GM23338 (cell line): ENCODE measurements around the gene C1orf56. TPM values are rescaled to one million over a fixed set of nuclear protein-coding genes. Genes with fewer than 3 reads are reported as not detected.

Source experiments
- ATAC-seq: fragments of 200-7000 bp; cut with Tn5 transposase; 3 replicates; pipeline ENCODE4 v1.9.1; 2020
- DNase-seq: peaks from one replicate; pipeline ENCODE4 v3.0.0-alpha.2; 2015; ENCODE audit warnings: low spot score
- H2AFZ ChIP-seq: fragments of 200-600 bp; sonication (generic); 2 replicates; pipeline ENCODE4 v1.8.0; 2016; ENCODE audit warnings: antibody characterized with exemption, mild to moderate bottlenecking, moderate library complexity
- H3F3A ChIP-seq: fragments of 200-600 bp; sonication (generic); replicated peaks from 2 replicates; pipeline ENCODE4 v1.8.0; 2017; ENCODE audit warnings: antibody characterized with exemption, mixed run types, low read depth
- H3K27ac ChIP-seq: fragments of 200-600 bp; sonication (generic); 2 replicates; pipeline ENCODE4 v1.6.1; 2016; ENCODE audit warnings: low read depth
- H3K27me3 ChIP-seq: fragments of 200-600 bp; sonication (generic); 2 replicates; pipeline ENCODE4 v1.8.0; 2016; ENCODE audit warnings: mild to moderate bottlenecking, mixed run types, moderate library complexity; ENCODE audit not compliant: insufficient read depth
- H3K36me3 ChIP-seq: fragments of 200-600 bp; sonication (generic); 2 replicates; pipeline ENCODE4 v1.8.0; 2016; ENCODE audit warnings: mild to moderate bottlenecking; ENCODE audit not compliant: insufficient read depth
- H3K4me1 ChIP-seq: fragments of 200-600 bp; sonication (generic); 2 replicates; pipeline ENCODE4 v1.8.0; 2016; ENCODE audit warnings: mild to moderate bottlenecking, moderate library complexity; ENCODE audit not compliant: insufficient read depth
- H3K4me2 ChIP-seq: fragments of 200-600 bp; sonication (generic); 2 replicates; pipeline ENCODE4 v1.7.1; 2017; ENCODE audit warnings: mixed run types
- H3K4me3 ChIP-seq: fragments of 200-600 bp; sonication (generic); 2 replicates; pipeline ENCODE4 v1.6.1; 2016; ENCODE audit warnings: mixed run types
- H3K79me2 ChIP-seq: fragments of 200-600 bp; sonication (generic); replicated peaks from 2 replicates; pipeline ENCODE4 v1.8.0; 2017; ENCODE audit warnings: mild to moderate bottlenecking; ENCODE audit not compliant: insufficient read depth
- H3K9me2 ChIP-seq: fragments of 200-600 bp; sonication (generic); 2 replicates; pipeline ENCODE4 v1.8.0; 2017; ENCODE audit not compliant: insufficient read depth
- H4K20me1 ChIP-seq: fragments of 200-600 bp; sonication (generic); replicated peaks from 2 replicates; pipeline ENCODE4 v1.8.0; 2017; ENCODE audit warnings: mild to moderate bottlenecking; ENCODE audit not compliant: insufficient read depth
- H3K27ac Mint-ChIP-seq: 2 replicates; pipeline ENCODE4 v1.8.0; 2020; ENCODE audit warnings: inconsistent platforms, mild to moderate bottlenecking, moderate library complexity, mixed read lengths
- H3K27me3 Mint-ChIP-seq: 3 replicates; pipeline ENCODE4 v1.8.0; 2022; ENCODE audit warnings: low read depth, mild to moderate bottlenecking, moderate library complexity, mixed read lengths, inconsistent platforms; ENCODE audit not compliant: insufficient read depth, poor library complexity
- H3K36me3 Mint-ChIP-seq: 3 replicates; pipeline ENCODE4 v1.8.0; 2021; ENCODE audit warnings: low read depth, mild to moderate bottlenecking, inconsistent platforms, moderate library complexity, mixed read lengths
- H3K4me1 Mint-ChIP-seq: 3 replicates; pipeline ENCODE4 v1.8.0; 2020; ENCODE audit warnings: mild to moderate bottlenecking, inconsistent platforms, mixed read lengths
- H3K4me3 Mint-ChIP-seq: 3 replicates; pipeline ENCODE4 v1.8.0; 2021; ENCODE audit warnings: moderate library complexity, mild to moderate bottlenecking, inconsistent platforms, mixed read lengths
- H3K9me3 Mint-ChIP-seq: 3 replicates; pipeline ENCODE4 v1.8.0; 2020; ENCODE audit warnings: moderate library complexity, mild to moderate bottlenecking, inconsistent platforms, mixed read lengths
- CREB1 ChIP-seq: fragments of 250-450 bp; sonication (Bioruptor Pico); IDR thresholded peaks from 2 replicates; pipeline ENCODE4 v1.5.0; 2020; ENCODE audit warnings: low read depth, mild to moderate bottlenecking, moderate library complexity
- CTCF ChIP-seq, 2 experiments: fragments of 200-600 bp in 1 of 2; sonication (generic) in 1 of 2; conservative IDR thresholded peaks; 2 replicates each; pipeline versions ENCODE4 v1.5.1 to v1.6.1; 2016 to 2017; ENCODE audit warnings: antibody characterized with exemption in 2 of 2, low read depth in 2 of 2, mild to moderate bottlenecking in 2 of 2, moderate library complexity in 1 of 2
- ETS1 ChIP-seq: IDR thresholded peaks from 2 replicates; pipeline ENCODE4 v1.6.1; 2016; ENCODE audit warnings: antibody characterized with exemption
- EZH2 ChIP-seq: fragments of 200-600 bp; sonication (generic); IDR thresholded peaks from one replicate; pipeline ENCODE4 v1.8.0; 2017; ENCODE audit warnings: antibody characterized with exemption, mild to moderate bottlenecking, low read depth; ENCODE audit not compliant: unreplicated experiment
- EZH2phosphoT487 ChIP-seq: fragments of 200-600 bp; sonication (generic); IDR thresholded peaks from one replicate; pipeline ENCODE4 v1.8.1; 2018; ENCODE audit warnings: antibody characterized with exemption; ENCODE audit not compliant: unreplicated experiment
- JUNB ChIP-seq: IDR thresholded peaks from one replicate; pipeline ENCODE4 v1.6.1; 2016; ENCODE audit warnings: antibody characterized with exemption; ENCODE audit not compliant: unreplicated experiment
- NANOG ChIP-seq: IDR thresholded peaks from 2 replicates; pipeline ENCODE4 v1.6.1; 2016; ENCODE audit warnings: antibody characterized with exemption, borderline replicate concordance
- POLR2AphosphoS5 ChIP-seq: IDR thresholded peaks from 2 replicates; pipeline ENCODE4 v1.6.1; 2016; ENCODE audit warnings: antibody characterized with exemption, low read depth
- STAT1 ChIP-seq: IDR thresholded peaks from one replicate; pipeline ENCODE4 v1.6.1; 2016; ENCODE audit warnings: antibody characterized with exemption; ENCODE audit not compliant: unreplicated experiment
- ZNF114 ChIP-seq: fragments of 250-450 bp; sonication (Bioruptor Pico); IDR thresholded peaks from 2 replicates; pipeline ENCODE4 v1.5.0; 2020; ENCODE audit warnings: mild to moderate bottlenecking, moderate library complexity
- polyA plus RNA-seq: library from polyadenylated mRNA; unstranded; fragments of >200 nt; fragmentation: Nextera tagmentation; extraction: Ambion mirVana; gene quantifications from 2 replicates; pipeline ENCODE4 v1.2.1, GENCODE V29; 2016
- total RNA-seq: library from RNA; depleted of rRNA; stranded (reverse); fragments of >200 nt; shearing (Covaris generic); gene quantifications from 2 replicates; pipeline ENCODE4 v1.2.3, GENCODE V29; 2014

C1orf56 gene
- total and polyA plus RNA-seq, 2 experiments from 2014 or later: 3.9 to 27.8 TPM

- Histone ChIP-seq H3K4me2 (no peak overlapping the region), H3K27ac (peak overlapping the region; percentile 68; the same call in 1 of the 2 replicates), H3F3A (peaks cover 41% of the 10 kb centered on the region), H3K4me3 (no peak overlapping the region), H2AFZ (no peak overlapping the region), H3K79me2 (no peaks in the 10 kb centered on the region), H4K20me1 (peaks cover 11% of the 10 kb centered on the region), H3K36me3 (peaks cover 41% of the 10 kb centered on the region), H3K9me2 (no peaks in the 10 kb centered on the region), H3K4me1 (peaks cover 5% of the 10 kb centered on the region; the same call in 1 of the 2 replicates), H3K27me3 (no peaks in the 10 kb centered on the region)
- no peak overlapping the region for H3K4me3 Mint-ChIP-seq
- H3K36me3 Mint-ChIP-seq: peaks cover 43% of the 10 kb centered on the region
- H3K27ac Mint-ChIP-seq: no peak overlapping the region; the same call in 1 of the 2 replicates
- DNase-seq: no peak
- H3K27me3 Mint-ChIP-seq: peaks cover 8% of the 10 kb centered on the region
- no peak for ATAC-seq
- H3K9me3 Mint-ChIP-seq: no peaks in the 10 kb centered on the region; the same call in 2 of the 3 replicates
- TF ChIP-seq STAT1 (no peak), EZH2phosphoT487 (no peak), JUNB (no peak), EZH2 (no peak), NANOG (no peak), CREB1 (CRISPR knock-in tag) (no peak), ETS1 (no peak), CTCF (conservative IDR thresholded peaks at IDR 0.05; ENCODE audit: low read depth in 2 of 2) (no peak), POLR2AphosphoS5 (no peak; the same call in 1 of the 2 replicates)
- H3K4me1 Mint-ChIP-seq: peaks cover 9% of the 10 kb centered on the region; the same call in 2 of the 3 replicates
Observed at GRCh38 chr1:151050051-151050688, 2.6 kb downstream of the C1orf56 start.

GRCh38 chr1:151051356-151052009 is 3.9 kb downstream of the C1orf56 start:
- Histone ChIP-seq H3K9me2 (no peaks in the 10 kb centered on the region), H3K4me3 (no peak overlapping the region), H3F3A (peaks cover 41% of the 10 kb centered on the region), H3K4me2 (no peak overlapping the region), H3K4me1 (peaks cover 5% of the 10 kb centered on the region; the same call in 1 of the 2 replicates), H3K79me2 (peaks cover 10% of the 10 kb centered on the region), H2AFZ (no peak overlapping the region), H3K27me3 (no peaks in the 10 kb centered on the region), H4K20me1 (peaks cover 14% of the 10 kb centered on the region), H3K36me3 (peaks cover 48% of the 10 kb centered on the region), H3K27ac (peak overlapping the region; percentile 68; the same call in 1 of the 2 replicates)
- H3K27me3 Mint-ChIP-seq: peaks cover 9% of the 10 kb centered on the region
- ATAC-seq (no peak), DNase-seq (no peak)
- peaks cover 56% of the 10 kb centered on the region for H3K36me3 Mint-ChIP-seq
- H3K4me1 Mint-ChIP-seq: peaks cover 14% of the 10 kb centered on the region
- no peaks in the 10 kb centered on the region; the same call in 2 of the 3 replicates for H3K9me3 Mint-ChIP-seq
- H3K27ac Mint-ChIP-seq: no peak overlapping the region
- no peak overlapping the region for H3K4me3 Mint-ChIP-seq
- TF ChIP-seq JUNB (no peak), STAT1 (no peak), ETS1 (no peak), POLR2AphosphoS5 (no peak), ZNF114 (CRISPR knock-in tag) (no peak), NANOG (no peak)
